ENCODE measurements around the gene ZBTB8A.

Gene ZBTB8A

DNA sequence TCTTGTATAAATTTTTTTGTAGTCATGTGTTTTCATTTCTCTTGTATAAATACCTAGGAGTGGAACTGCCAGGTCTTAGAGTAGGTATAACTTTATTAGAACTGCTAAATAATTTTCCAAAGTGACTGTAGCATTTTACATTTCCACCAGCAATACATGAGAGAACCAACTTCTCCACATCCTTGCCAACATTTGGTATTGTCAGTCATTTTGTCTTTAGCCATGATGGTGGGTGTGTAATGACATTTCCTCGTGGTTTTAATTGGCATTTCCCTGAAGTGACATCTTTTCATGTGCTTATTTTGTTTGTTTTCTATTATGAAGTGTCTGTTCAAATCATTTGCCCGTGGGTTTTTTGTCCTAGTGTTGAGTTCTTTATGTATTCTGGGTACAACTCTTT lies 29.7 kb downstream of the ZBTB8A start:
- ATAC-seq, result no peak
- TF ChIP-seq ESRRG (CRISPR knock-in tag; IDR thresholded peaks at IDR 0.05), result no peak
- no peak for TF ChIP-seq PPARA (CRISPR knock-in tag; IDR thresholded peaks at IDR 0.05; ENCODE audit: borderline replicate concordance)
- TF ChIP-seq, protein P1, sequence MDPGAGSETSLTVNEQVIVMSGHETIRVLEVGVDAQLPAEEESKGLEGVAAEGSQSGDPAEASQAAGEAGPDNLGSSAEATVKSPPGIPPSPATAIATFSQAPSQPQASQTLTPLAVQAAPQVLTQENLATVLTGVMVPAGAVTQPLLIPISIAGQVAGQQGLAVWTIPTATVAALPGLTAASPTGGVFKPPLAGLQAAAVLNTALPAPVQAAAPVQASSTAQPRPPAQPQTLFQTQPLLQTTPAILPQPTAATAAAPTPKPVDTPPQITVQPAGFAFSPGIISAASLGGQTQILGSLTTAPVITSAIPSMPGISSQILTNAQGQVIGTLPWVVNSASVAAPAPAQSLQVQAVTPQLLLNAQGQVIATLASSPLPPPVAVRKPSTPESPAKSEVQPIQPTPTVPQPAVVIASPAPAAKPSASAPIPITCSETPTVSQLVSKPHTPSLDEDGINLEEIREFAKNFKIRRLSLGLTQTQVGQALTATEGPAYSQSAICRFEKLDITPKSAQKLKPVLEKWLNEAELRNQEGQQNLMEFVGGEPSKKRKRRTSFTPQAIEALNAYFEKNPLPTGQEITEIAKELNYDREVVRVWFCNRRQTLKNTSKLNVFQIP (CRISPR knock-in tag; IDR thresholded peaks at IDR 0.05; ENCODE audit: borderline replicate concordance, low read depth), result no peak
- TF ChIP-seq, protein P2, sequence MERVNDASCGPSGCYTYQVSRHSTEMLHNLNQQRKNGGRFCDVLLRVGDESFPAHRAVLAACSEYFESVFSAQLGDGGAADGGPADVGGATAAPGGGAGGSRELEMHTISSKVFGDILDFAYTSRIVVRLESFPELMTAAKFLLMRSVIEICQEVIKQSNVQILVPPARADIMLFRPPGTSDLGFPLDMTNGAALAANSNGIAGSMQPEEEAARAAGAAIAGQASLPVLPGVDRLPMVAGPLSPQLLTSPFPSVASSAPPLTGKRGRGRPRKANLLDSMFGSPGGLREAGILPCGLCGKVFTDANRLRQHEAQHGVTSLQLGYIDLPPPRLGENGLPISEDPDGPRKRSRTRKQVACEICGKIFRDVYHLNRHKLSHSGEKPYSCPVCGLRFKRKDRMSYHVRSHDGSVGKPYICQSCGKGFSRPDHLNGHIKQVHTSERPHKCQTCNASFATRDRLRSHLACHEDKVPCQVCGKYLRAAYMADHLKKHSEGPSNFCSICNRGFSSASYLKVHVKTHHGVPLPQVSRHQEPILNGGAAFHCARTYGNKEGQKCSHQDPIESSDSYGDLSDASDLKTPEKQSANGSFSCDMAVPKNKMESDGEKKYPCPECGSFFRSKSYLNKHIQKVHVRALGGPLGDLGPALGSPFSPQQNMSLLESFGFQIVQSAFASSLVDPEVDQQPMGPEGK (CRISPR knock-in tag; IDR thresholded peaks at IDR 0.05; ENCODE audit: borderline replicate concordance), result no peak
- no peak for TF ChIP-seq ZC3H10 (CRISPR knock-in tag; IDR thresholded peaks at IDR 0.05)
- no peak for TF ChIP-seq CSDC2 (CRISPR knock-in tag; IDR thresholded peaks at IDR 0.05)
- no peak for TF ChIP-seq RARB (CRISPR knock-in tag; IDR thresholded peaks at IDR 0.05)
- TF ChIP-seq BACH2 (CRISPR knock-in tag; IDR thresholded peaks at IDR 0.05; ENCODE audit: borderline replicate concordance), result no peak
- no peak for TF ChIP-seq ARNTL (CRISPR knock-in tag; IDR thresholded peaks at IDR 0.05; ENCODE audit: borderline replicate concordance, low read depth)
- TF ChIP-seq, protein P3, sequence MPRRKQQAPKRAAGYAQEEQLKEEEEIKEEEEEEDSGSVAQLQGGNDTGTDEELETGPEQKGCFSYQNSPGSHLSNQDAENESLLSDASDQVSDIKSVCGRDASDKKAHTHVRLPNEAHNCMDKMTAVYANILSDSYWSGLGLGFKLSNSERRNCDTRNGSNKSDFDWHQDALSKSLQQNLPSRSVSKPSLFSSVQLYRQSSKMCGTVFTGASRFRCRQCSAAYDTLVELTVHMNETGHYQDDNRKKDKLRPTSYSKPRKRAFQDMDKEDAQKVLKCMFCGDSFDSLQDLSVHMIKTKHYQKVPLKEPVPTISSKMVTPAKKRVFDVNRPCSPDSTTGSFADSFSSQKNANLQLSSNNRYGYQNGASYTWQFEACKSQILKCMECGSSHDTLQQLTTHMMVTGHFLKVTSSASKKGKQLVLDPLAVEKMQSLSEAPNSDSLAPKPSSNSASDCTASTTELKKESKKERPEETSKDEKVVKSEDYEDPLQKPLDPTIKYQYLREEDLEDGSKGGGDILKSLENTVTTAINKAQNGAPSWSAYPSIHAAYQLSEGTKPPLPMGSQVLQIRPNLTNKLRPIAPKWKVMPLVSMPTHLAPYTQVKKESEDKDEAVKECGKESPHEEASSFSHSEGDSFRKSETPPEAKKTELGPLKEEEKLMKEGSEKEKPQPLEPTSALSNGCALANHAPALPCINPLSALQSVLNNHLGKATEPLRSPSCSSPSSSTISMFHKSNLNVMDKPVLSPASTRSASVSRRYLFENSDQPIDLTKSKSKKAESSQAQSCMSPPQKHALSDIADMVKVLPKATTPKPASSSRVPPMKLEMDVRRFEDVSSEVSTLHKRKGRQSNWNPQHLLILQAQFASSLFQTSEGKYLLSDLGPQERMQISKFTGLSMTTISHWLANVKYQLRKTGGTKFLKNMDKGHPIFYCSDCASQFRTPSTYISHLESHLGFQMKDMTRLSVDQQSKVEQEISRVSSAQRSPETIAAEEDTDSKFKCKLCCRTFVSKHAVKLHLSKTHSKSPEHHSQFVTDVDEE (CRISPR knock-in tag; IDR thresholded peaks at IDR 0.05), result no peak
- TF ChIP-seq, protein P4, sequence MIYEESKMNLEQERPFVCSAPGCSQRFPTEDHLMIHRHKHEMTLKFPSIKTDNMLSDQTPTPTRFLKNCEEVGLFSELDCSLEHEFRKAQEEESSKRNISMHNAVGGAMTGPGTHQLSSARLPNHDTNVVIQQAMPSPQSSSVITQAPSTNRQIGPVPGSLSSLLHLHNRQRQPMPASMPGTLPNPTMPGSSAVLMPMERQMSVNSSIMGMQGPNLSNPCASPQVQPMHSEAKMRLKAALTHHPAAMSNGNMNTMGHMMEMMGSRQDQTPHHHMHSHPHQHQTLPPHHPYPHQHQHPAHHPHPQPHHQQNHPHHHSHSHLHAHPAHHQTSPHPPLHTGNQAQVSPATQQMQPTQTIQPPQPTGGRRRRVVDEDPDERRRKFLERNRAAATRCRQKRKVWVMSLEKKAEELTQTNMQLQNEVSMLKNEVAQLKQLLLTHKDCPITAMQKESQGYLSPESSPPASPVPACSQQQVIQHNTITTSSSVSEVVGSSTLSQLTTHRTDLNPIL (CRISPR knock-in tag; IDR thresholded peaks at IDR 0.05; ENCODE audit: low read depth), result no peak
- TF ChIP-seq, protein P5, sequence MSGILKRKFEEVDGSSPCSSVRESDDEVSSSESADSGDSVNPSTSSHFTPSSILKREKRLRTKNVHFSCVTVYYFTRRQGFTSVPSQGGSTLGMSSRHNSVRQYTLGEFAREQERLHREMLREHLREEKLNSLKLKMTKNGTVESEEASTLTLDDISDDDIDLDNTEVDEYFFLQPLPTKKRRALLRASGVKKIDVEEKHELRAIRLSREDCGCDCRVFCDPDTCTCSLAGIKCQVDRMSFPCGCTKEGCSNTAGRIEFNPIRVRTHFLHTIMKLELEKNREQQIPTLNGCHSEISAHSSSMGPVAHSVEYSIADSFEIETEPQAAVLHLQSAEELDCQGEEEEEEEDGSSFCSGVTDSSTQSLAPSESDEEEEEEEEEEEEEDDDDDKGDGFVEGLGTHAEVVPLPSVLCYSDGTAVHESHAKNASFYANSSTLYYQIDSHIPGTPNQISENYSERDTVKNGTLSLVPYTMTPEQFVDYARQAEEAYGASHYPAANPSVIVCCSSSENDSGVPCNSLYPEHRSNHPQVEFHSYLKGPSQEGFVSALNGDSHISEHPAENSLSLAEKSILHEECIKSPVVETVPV (CRISPR knock-in tag; IDR thresholded peaks at IDR 0.05), result no peak

DNA sequence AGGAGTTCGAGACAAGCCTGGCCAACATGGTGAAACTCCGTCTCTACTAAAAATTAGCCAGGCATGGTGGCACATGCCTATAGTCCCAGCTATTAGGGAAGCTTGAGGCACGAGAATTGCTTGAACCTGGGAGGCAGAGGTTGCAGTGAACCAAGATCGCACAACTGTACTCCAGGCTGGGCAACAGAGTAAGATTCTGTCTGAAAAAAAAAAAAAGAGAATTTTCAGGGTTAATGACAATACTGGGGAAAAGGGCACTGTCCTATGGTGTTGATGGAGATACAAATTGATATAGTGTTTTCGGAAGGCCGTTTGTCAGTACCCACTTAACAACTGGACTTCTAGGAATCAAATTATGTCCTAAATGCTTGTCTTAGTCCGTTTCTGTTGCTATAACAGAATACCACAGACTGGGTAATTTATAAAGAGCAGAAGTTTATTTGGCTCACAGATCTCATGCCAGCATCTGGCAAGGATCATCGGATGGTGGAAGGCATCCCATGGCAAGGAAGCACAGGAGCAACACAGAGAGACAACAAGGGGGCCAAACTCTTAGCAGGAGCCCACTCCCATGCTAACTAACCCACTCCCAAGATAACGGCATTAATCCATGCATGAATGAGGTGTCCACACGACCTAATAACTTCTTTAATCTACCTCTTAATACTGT lies 41.3 kb downstream of the ZBTB8A start:
- ATAC-seq, result no peak
- no peak for TF ChIP-seq PPARA (CRISPR knock-in tag; IDR thresholded peaks at IDR 0.05; ENCODE audit: borderline replicate concordance)
- TF ChIP-seq TCF4 (CRISPR knock-in tag; IDR thresholded peaks at IDR 0.05; ENCODE audit: borderline replicate concordance), result no peak
- TF ChIP-seq, protein P5 (CRISPR knock-in tag; IDR thresholded peaks at IDR 0.05), result no peak
- no peak for TF ChIP-seq ZFP30 (CRISPR knock-in tag; IDR thresholded peaks at IDR 0.05)
- no peak for TF ChIP-seq SNAI2 (CRISPR knock-in tag; IDR thresholded peaks at IDR 0.05)
- TF ChIP-seq ZNF565 (CRISPR knock-in tag; conservative IDR thresholded peaks at IDR 0.05; ENCODE audit: low read depth), result no peak
- no peak for TF ChIP-seq ZNF8 (CRISPR knock-in tag; IDR thresholded peaks at IDR 0.05)
- no peak for TF ChIP-seq ARNTL (CRISPR knock-in tag; IDR thresholded peaks at IDR 0.05; ENCODE audit: borderline replicate concordance, low read depth)
- TF ChIP-seq ZC3H10 (CRISPR knock-in tag; IDR thresholded peaks at IDR 0.05), result no peak
- TF ChIP-seq, protein P3 (CRISPR knock-in tag; IDR thresholded peaks at IDR 0.05), result no peak
- TF ChIP-seq TOX (CRISPR knock-in tag; IDR thresholded peaks at IDR 0.05; ENCODE audit: borderline replicate concordance), result no peak
- TF ChIP-seq ESRRG (CRISPR knock-in tag; IDR thresholded peaks at IDR 0.05), result no peak
- no peak for TF ChIP-seq ZFP3 (CRISPR knock-in tag; IDR thresholded peaks at IDR 0.05)
- no peak for TF ChIP-seq ISL1 (CRISPR knock-in tag; IDR thresholded peaks at IDR 0.05)
- TF ChIP-seq, protein P4 (CRISPR knock-in tag; IDR thresholded peaks at IDR 0.05; ENCODE audit: low read depth), result no peak
- no peak for TF ChIP-seq BACH2 (CRISPR knock-in tag; IDR thresholded peaks at IDR 0.05; ENCODE audit: borderline replicate concordance)
- TF ChIP-seq RARB (CRISPR knock-in tag; IDR thresholded peaks at IDR 0.05), result no peak
- no peak for TF ChIP-seq CSDC2 (CRISPR knock-in tag; IDR thresholded peaks at IDR 0.05)

Measured in SK-N-SH treated with all-trans-retinoic acid at 6 μM for 48 hours (cell line).